Body of pancreas (tissue), 4 donors: ENCODE results near the gene FAM177B.

Source experiments
- CTCF ChIP-seq, 7 experiments: fragments of 450-650 bp in 4 of 7; fragments of 200-600 bp in 3 of 7; sonication (generic) in 3 of 7; IDR thresholded peaks; one replicate each; pipeline ENCODE4 v1.5.1; 2016 to 2019; ENCODE audit warnings: antibody characterized with exemption in 7 of 7
- POLR2A ChIP-seq, 3 donors: fragments of 450-650 bp; IDR thresholded peaks; one replicate each; pipeline ENCODE4 v1.6.1; 2016; ENCODE audit warnings: antibody characterized with exemption in 3 of 3, mild to moderate bottlenecking in 2 of 3

GRCh38 chr1:222697826-222698225, 39.2 kb upstream of the FAM177B start:
- TF ChIP-seq POLR2A (IDR thresholded peaks at IDR 0.05) (no peak), CTCF (IDR thresholded peaks at IDR 0.05) (no peak)
